HG02885 (cell line): ENCODE measurements around the gene PPIG.
"Not testable (repeated sequence)": the region's sequence is repeated elsewhere in the genome, so short reads cannot be mapped to it uniquely, and the experiment has no call there.

Experiments used
- ATAC-seq: cut with Tn5 transposase; IDR thresholded peaks from one replicate; pipeline ENCODE4 v1.9.1; 2021; ENCODE audit warnings: mild to moderate bottlenecking; ENCODE audit not compliant: unreplicated experiment, poor library complexity

Gene PPIG

GRCh38 chr2:169584005-169584877 is at the start of gene PPIG:
TSS of gene PPIG (plus strand) at chr2:169584351. CDS start at chr2:169604042, 19,691 bp downstream.
- ATAC-seq: peak; percentile 89

DNA sequence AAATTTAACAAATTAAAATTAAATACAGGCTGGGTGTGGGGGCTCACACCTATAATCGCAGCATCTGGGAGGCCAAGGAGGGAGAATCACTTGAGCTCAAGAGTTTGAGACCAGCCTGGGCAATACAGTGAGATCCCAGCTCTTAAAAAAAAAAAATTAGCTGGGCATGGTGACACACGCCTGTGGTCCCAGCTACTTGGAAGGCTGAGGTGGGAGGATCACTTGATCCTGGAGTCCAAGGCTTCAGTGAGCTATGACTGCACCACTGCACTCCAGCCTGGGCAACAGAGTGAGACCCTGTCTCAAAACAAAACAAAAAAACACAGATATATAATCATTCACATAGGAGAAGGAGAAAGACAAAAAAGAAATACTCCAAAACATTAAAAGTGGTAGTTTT is 44.7 kb upstream of the PPIG start:
- not testable (repeated sequence) for ATAC-seq

DNA sequence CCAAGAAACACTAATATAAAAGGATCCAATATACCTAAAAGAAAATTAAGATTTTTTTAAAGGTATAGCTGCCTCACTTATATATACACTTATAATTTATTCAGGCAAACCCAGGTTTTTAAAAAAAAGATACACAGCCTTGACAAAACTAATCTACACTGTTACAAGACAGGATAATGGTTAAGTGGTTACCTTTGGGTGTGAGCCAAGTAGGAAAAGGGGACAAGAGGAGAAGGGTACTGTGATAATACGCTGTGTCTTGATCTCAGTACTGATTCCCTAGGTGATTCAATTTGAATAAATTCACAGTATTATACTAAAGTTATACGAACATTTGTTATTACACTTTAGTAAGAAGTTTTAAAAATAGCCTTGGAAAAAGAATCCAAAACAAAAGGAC is 44.0 kb upstream of the PPIG start:
- ATAC-seq: no peak

DNA sequence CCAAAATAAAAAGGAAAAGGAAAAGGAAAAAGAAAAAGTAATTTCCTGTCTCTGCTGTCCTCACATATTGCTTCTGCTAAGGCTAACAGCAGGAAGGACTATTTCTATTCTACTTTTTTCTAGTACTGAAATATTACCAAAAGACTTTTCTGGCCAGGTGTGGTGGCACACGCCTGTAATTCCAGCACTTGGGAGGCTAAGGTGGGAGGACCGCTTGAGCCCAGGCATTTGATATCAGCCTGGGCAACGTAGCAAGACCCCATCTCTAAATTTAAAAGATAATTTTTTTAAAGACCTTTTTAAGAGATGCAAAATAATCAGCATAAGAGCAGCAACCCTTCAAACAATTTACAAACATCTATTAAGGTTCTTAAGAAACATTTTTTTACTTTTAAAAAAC is 41.7 kb upstream of the PPIG start:
- no peak for ATAC-seq

- ATAC-seq: no peak
Observed at GRCh38 chr2:169546756-169547155, 37.4 kb upstream of the PPIG start.

DNA sequence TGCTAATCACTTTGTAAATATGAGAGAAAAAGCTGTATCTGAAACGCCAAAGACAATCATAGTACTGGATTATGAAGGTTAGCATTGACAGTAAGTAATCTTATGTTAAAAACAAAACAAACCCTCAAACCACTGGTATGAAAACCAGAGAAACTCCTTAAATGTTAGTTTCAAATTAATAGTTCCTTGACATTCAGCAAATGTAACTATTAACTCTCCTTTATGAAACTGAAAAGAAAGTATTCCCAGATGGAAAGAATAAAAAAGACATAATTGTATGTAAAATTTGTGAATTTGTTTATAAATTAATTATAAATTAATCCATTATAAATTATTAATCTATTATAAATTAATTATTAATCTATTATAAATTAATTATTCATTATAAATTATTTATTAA is 22.8 kb upstream of the PPIG start:
- ATAC-seq: no peak

GRCh38 chr2:169562084-169562483 is 22.1 kb upstream of the PPIG start:
- ATAC-seq: not testable (repeated sequence)

GRCh38 chr2:169562519-169562918 is 21.6 kb upstream of the PPIG start:
- no peak for ATAC-seq

- no peak for ATAC-seq
Observed at GRCh38 chr2:169565686-169566085, 18.5 kb upstream of the PPIG start.

DNA sequence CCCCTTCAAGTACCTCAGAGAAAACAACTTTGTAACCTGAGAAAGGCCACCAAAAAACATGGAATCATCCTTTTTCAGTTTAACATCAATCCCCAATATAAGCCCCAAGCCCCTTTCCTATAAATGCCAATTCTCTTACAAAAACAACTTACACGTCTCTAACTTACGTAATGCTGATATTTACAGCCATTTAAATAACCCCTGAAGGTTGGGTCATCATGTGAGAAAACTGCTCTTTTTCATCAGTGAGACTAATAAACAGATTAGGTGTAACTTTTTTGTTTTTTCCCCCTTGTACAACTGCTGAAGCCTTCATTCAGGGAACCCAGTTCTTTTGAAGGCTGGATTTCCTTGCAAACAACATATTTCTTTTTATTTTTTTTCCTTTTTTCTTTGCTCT is 14.2 kb upstream of the PPIG start:
- no peak for ATAC-seq

DNA sequence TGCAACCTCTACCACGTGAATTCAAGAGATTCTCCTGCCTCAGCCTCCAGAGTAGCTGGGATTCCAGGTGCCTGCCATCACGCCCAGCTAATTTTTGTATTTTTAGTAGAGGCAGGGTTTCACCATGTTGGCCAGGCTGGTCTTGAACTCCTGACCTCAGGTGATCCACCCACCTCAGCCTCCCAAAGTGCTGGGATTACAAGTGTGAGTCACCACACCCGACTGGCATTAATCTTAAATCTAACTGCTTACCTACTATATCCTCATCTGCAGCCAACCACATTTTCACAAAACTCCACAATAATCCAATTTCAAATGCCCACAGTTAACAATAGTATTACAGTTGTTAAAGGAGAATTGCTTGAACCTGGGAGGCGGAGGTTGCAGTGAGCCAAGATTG is 13.4 kb upstream of the PPIG start:
- ATAC-seq: not testable (repeated sequence)

DNA sequence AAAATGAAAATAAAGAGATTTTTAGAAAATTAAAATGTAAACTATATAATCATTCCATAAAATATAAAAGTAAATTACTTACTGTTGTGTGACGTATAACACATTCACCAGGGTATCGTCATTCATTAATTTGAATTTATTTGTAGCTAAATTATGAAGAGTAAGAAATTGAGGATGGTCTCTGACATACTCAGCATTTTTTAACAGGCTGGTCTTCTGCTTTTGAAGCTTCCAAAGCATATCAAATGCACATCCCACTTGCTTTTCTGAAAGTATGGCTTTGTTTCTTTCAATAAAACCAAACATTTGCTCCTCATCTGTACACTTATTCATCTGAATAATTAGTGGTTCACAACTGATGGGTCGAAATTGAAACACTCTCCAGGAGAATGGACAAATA is 12.6 kb upstream of the PPIG start:
- no peak for ATAC-seq

DNA sequence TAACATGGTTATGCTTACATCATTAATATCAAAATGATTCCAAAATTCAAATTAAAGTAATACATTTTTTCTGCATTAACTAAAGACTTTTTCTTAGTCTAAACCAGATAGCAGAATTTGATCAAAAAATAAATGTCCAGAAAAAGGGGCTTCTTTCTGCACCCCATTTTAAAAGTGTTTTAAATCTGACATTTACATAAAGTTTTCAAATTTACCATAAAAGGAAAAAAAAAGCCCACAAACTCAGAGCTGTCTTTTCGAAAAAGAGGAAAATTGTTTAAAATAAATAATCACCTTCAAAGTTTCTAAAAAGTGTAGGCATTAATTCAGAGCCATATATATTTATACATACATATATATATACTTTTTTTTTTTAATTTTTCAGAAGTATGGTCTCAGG is 12.0 kb upstream of the PPIG start:
- ATAC-seq: no peak

DNA sequence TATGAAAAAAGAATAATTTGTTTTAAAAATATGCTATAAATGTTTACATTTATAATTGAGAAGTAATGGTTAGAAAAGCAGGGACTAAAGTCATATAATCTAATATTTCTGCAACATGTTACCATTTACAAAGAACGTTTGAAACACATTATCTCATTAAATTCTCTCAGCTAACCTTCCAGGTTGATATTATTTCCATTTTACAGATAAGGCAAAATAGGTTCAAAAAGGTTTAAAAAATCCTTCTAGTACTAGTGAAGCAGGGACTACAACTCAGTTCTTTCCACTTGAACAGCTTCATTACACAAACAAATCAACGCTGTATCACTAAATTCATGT is 11.4 kb upstream of the PPIG start:
- no peak for ATAC-seq

DNA sequence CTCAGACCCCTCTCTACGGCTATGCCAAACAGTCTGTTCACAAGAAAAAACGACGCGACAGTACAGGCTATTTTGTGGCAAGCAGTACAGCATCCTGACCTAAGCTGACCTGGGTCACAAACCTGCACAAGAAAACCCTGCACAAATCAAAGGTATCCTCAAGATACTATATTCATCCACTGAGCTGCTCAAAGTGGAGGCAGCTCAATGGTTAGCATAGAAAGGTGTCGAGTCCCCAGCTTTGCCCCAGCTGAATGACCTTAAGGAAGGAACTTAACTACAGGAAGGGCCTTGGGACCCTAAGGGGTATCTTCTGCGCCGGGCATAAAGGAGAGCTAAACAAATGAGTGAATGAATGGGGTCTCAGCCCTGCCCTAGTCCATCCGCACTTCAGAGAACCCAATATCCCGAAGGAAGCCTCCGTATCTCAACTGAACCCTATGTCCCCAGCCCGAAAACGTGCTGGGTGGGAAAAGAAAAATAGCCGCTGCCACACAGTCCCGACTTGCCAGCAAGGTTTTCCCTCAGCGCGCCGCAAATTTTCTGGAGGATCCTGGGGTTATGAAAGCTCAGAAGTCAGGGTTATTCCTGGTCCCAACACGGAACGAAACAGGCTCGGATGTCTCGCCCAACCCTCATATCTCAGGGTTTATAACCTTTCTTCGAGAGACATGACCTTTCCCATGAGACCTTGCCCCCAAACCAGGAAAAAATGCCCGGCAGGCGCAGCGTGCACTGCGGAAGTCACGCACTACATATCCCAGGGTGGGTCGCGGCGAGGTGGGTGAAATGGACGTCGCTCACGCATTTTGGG is 10.8 kb upstream of the PPIG start, which contains the start of gene FASTKD1:
FASTKD1 (minus strand) TSS at position 706 of the 814 bp plus-strand sequence. CDS start 1,836 bp downstream, outside the sequence.
- peak; percentile 98 for ATAC-seq

DNA sequence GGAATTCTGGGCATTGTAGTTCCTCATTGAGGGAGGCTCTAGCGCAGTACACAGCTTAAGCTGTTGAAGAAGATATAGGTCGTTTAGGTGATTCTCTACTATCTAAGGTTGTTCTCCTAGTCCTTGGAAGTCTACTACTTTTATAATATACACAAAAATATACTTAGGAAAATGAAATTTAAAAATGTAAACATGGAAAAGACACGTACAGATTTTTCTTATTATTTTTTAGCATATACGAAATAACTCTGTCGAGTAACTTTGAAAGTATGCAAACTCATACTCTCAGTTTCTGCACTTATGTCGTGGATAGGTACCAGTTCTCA is 10.2 kb upstream of the PPIG start:
- ATAC-seq: peak; percentile 12

GRCh38 chr2:169574539-169574938 is 9.6 kb upstream of the PPIG start:
- ATAC-seq: not testable (repeated sequence)

GRCh38 chr2:169575264-169575663 is 8.9 kb upstream of the PPIG start:
- not testable (repeated sequence) for ATAC-seq

- no peak for ATAC-seq
Observed at GRCh38 chr2:169579044-169579443, 5.1 kb upstream of the PPIG start.

DNA sequence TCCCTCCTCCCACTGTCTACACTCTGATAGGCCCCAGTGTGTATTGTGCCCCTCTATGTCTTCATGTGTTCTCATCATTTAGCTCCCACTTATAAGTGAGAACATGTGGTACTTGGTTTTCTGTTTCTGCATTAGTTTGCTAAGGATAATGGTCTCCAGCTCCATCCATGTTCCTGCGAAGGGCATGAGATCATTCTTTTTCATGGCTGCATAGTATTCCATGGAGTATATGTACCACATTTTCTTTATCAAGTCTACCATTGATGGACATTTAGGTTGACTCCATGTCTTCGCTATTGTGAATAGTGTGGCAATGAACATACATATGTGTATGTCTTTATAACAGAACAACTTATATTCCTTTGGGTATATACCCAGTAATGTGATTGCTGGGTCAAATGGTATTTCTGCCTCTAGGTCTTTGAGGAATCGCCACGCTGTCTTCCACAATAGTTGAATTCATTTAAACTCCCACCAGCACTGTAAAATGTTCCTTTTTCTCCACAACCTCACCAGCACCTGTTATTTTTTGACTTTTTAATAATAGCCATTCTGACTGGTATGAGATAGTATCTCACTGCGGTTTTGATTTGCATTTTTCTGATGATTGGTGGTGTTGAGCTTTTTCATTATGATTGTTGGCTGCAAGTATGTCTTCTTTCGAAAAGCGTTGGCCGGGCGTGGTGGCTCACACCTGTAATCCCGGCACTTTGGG is 1.4 kb upstream of the PPIG start:
- ATAC-seq: not testable (repeated sequence)

DNA sequence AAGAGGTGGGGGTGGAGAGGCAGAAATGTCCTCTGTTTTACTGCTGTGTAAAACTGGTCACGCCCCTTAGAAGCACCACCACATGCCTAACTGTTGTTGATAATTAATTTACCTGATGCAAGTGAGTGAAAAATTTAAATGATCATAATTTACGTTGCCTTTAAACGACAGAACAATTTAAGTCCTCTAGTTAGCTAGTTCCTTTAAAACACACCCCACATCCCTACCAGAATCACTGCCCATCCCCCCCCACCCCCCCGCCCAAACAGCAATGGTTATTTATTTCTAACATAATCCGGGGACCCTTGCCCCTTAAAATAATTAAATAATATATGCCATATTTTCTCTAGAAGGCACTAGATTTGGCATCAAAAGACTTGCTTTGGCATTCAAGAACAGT is 633 bp upstream of the PPIG start:
- no peak for ATAC-seq
